ENCODE results near the gene ASTN2. TPM values are rescaled to one million over a fixed set of nuclear protein-coding genes. Genes with fewer than 3 reads are reported as not detected.

ASTN2 gene
- total RNA-seq, 1 donor from 2014 or later: 7.9 TPM

GRCh38 chr9:117010061-117010460, 404.8 kb downstream of the ASTN2 start:
- DNase-seq: no peak

DNA sequence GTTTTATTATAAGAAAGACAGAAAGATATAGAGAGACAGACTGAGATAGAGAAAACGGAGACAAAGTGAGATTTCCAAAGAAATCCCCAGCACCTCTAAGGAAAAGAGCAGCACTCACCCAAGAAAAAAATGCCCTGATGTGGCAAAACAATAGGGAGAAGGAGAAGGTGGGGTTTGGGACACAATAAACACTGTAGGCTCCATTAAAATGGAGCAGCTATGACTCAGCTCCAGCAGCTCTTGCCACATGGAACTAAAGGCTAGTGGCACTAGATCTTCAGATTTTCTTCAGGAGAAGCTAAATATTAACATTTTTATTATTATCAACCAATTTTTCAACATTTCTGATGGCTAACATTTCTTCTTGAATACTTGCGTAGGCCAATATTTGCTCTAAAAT, 406.0 kb downstream of the ASTN2 start:
- DNase-seq: no peak

GRCh38 chr9:117008461-117008860, 406.4 kb downstream of the ASTN2 start:
- DNase-seq: no peak

DNA sequence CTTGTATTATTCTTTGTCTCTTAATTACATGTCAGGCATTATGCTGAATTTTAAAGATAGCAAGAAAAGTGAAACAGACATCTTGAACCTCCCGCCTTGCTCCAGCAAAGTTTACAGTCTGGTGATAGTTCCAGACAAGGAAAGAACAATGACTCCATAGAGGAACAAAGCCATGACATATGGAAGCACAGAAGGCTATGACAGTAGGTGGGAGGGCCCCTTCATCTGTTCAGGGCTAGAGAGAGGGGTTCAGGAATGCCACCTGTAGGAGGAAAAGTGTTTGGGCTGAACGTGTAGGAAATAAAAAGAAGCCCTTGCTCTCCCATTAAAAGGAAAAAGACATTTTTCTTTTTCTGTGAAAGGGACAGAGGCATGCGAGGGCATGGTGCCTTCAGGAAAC, 412.2 kb downstream of the ASTN2 start:
- no peak for DNase-seq

- DNase-seq: no peak
Measured at GRCh38 chr9:117000834-117001233, 414.0 kb downstream of the ASTN2 start.

GRCh38 chr9:117000196-117000723, 414.6 kb downstream of the ASTN2 start:
- DNase-seq: no peak

GRCh38 chr9:116998305-116998704, 416.6 kb downstream of the ASTN2 start:
- DNase-seq: peak; percentile 58

DNA sequence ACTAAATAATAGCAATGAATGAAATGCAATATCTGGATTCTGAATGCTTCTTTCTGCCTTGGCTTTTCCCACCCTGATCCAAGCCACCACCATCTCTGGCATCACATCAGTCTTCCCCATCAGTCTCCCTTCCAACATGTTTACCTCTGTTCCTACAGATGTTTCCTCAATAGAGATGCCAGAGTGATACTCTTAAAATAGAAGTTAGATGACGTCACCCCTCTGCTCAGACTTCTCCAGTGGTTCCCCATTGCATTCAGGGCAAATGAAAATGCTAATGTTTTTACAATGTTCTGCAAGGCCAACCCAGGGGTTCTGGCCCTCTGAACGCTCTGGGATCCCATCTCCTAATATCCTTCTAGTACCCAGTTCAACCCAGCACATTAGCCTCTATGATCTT, 422.0 kb downstream of the ASTN2 start:
- DNase-seq: no peak

DNA sequence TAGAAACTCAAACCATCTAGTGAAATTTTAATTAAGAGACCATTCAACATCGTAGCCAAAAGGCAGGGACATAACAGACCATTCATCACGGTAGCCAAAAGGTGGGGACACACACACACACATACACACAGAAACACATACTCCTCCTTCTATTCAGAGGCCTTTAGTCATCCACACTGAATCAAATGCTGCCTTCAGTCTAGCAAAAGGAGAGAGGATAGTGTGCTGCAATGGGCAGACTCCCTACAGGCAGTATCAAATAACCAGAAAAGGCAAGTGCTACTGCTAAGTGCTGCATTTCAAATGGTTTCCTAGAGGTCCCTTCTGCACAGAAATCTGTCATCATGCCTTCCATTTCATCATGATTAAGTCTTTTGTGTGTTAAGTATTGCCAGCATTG, 423.8 kb downstream of the ASTN2 start:
- no peak for DNase-seq

- DNase-seq: no peak
Measured at GRCh38 chr9:116990592-116990991, 424.3 kb downstream of the ASTN2 start.

- no peak for DNase-seq
Measured at GRCh38 chr9:116987721-116988485, 427.0 kb downstream of the ASTN2 start.

DNA sequence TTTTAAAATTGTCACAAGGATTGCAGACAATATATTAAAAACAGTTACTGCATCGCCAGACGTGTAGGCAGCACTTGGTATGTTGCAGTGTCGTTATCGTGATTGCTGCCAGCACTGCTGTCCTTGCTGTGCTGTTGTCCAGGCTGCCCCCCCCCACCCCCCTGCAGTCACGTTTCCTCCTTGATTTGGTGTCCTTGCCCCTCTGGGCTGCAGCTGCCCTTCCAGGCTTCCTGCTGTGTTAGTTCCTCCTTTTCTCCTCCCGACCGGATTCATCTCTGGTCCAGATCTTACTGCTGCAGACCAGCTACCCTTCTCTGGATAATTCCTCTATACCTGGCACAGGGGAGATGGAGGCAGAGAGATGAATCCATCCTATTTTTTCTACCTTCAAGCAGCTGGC, 428.8 kb downstream of the ASTN2 start:
- DNase-seq: no peak

DNA sequence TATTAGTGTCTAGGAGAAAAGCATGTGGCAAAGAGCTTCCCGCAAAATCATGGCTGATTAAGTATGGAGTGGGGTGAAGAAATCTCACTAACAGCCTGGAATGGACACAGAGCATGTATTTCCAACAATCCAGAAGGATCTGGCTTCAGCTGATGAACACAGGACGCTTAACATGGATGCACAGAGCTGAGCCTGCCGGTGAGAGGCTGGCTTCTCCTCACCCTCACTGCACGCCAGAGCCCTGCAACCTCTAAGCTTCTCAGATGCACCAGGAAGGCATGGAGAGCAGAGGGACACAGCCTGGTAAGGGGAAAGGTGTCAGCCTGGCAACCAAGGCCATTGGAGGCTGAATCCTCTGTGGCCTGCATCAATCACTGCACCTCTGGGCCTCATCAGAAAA, 429.3 kb downstream of the ASTN2 start:
- DNase-seq: no peak

GRCh38 chr9:116984111-116984510, 430.7 kb downstream of the ASTN2 start:
- DNase-seq: no peak

GRCh38 chr9:116980582-116981120, 434.2 kb downstream of the ASTN2 start:
- DNase-seq: no peak

GRCh38 chr9:116979456-116979855, 435.4 kb downstream of the ASTN2 start:
- DNase-seq: no peak

DNA sequence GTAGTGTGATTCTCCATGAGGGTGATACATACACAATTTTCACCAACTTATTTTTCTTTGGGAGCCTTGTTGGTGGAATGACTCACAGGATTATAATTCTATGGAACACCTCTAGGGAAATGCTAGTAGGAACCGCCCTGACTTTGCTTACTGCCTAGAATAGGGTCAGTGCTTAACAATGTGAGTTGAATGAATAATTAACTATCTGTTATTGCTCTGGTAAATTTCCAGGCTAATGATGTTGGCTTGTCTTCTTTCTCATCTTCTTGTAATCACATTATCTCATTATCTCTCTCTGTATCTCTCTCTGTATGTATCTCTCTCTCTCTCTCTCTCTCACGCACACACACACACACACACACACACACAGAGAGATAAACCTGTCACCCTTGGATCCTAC, 436.7 kb downstream of the ASTN2 start:
- no peak for DNase-seq

- no peak for DNase-seq
Measured at GRCh38 chr9:116975126-116975525, 439.7 kb downstream of the ASTN2 start.

DNA sequence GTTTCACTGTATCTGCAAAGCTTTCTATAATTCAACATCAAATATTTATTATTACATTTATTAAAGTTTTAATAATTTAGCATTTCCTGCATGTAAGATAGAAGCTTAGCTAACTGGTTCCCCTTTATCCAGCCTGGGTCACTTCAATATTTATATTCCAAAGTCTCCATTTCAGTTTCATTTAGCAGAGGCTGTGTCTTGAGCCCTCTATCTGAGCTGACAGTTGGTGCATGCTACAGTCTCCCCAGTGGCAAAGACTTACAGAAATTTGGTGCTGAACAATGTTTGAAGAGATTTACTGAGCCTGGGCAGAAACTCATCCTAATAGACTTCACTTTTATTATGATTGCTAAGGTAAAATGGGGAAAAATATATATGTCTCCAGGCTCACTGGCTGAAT, 448.7 kb downstream of the ASTN2 start:
- no peak for DNase-seq

DNA sequence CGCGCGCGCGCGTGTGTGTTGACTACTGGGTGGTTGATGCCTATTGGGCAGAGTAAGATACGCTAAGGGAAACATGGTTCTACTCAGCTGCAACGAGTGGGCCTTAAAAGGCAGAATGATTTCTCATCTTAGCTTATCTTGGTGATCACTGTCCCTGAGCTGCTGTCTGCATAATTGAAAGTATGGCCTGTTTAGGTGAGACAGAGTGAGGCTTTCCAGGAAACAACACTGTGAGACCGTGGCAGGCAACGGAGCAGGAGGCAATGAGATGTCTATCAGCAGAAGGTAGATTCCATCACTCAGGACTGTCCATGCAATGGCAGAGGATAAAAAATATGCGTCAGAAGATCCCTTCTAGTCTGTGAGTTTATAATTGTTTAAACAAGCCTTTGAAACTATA, 450.6 kb downstream of the ASTN2 start:
- DNase-seq: no peak

- peak; percentile 28 for DNase-seq
Measured at GRCh38 chr9:116959809-116960208, 455.0 kb downstream of the ASTN2 start.

GRCh38 chr9:116958881-116959280, 456.0 kb downstream of the ASTN2 start:
- DNase-seq: no peak

DNA sequence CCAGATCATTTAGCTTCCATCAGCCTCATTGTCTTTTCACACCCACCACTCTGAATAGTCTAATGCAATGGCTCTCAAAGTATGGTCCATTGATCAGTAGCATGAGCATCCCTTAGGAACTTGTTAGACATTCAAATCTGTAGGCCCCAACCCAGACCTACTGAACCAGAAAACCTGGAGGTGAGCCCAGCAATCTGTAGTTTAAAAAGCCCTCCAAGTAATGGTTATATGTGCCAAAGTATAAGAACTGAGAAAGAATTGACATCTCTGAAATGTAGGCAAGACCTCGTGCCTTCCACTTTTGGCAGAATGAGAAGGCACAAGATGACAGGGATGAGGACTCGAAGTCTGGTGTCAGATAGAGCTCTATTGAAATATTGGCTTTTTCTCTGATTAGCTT, 460.1 kb downstream of the ASTN2 start:
- no peak for DNase-seq

DNA sequence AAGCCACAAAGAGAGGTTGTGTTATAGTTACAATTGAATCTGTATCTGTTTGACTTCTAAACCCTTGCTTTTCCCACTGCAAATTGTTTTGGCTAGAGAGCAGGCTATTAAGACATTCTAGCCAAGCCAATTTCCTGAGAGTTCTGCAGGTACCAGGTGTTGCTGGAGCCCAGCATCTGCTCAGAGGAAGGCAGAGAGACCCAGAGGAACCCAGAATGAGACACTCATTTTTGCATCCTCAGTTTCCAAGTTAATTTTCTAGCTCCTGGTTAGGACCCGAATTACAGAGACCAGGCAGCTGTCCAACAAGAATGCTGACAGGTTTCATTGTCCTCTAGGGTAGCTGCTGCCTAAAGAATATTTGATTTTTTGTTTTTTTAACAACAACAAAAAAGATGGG, 461.6 kb downstream of the ASTN2 start:
- no peak for DNase-seq

Measured in tongue (tissue), 2 donors.